Hepatocyte (in vitro differentiated cells): Measurements from ENCODE around the gene ZNF574. TPM values are rescaled to one million over a fixed set of nuclear protein-coding genes. Genes with fewer than 3 reads are reported as not detected.

Source experiments
- DNase-seq: peaks from one replicate; pipeline ENCODE4 v3.0.0-alpha.2; 2016; ENCODE audit warnings: low spot score
- H2AFZ ChIP-seq: fragments of 200-600 bp; sonication (generic); 2 replicates; pipeline ENCODE4 v1.6.0; 2016; ENCODE audit warnings: antibody characterized with exemption, mild to moderate bottlenecking
- H3K27ac ChIP-seq: fragments of 200-600 bp; sonication (generic); 2 replicates; pipeline ENCODE4 v1.5.1; 2016; ENCODE audit warnings: mild to moderate bottlenecking
- H3K27me3 ChIP-seq: fragments of 200-600 bp; sonication (generic); 2 replicates; pipeline ENCODE4 v1.6.1; 2016
- H3K36me3 ChIP-seq: fragments of 200-600 bp; sonication (generic); replicated peaks from 2 replicates; pipeline ENCODE4 v1.5.1; 2016; ENCODE audit warnings: low read depth; ENCODE audit not compliant: insufficient read depth
- H3K4me1 ChIP-seq: fragments of 200-600 bp; sonication (generic); 2 replicates; pipeline ENCODE4 v1.5.1; 2016; ENCODE audit warnings: mild to moderate bottlenecking, moderate library complexity; ENCODE audit not compliant: insufficient read depth
- H3K4me2 ChIP-seq: fragments of 200-600 bp; sonication (generic); 2 replicates; pipeline ENCODE4 v1.6.0; 2016
- H3K4me3 ChIP-seq: fragments of 200-600 bp; sonication (generic); 2 replicates; pipeline ENCODE4 v1.5.1; 2016; ENCODE audit warnings: mild to moderate bottlenecking
- H3K79me2 ChIP-seq: fragments of 200-600 bp; sonication (generic); 2 replicates; pipeline ENCODE4 v1.6.0; 2017; ENCODE audit warnings: mild to moderate bottlenecking
- H3K9me2 ChIP-seq: fragments of 200-600 bp; sonication (generic); replicated peaks from 2 replicates; pipeline ENCODE4 v1.6.0; 2017; ENCODE audit warnings: mild to moderate bottlenecking; ENCODE audit not compliant: insufficient read depth
- H3K9me3 ChIP-seq: fragments of 200-600 bp; sonication (generic); 2 replicates; pipeline ENCODE4 v1.5.1; 2016; ENCODE audit warnings: low read depth, mild to moderate bottlenecking
- H4K20me1 ChIP-seq: fragments of 200-600 bp; sonication (generic); 2 replicates; pipeline ENCODE4 v1.6.0; 2016; ENCODE audit warnings: mild to moderate bottlenecking; ENCODE audit not compliant: insufficient read depth, poor library complexity, severe bottlenecking
- CTCF ChIP-seq: fragments of 200-600 bp; sonication (generic); IDR thresholded peaks from 2 replicates; pipeline ENCODE4 v1.5.1; 2016; ENCODE audit warnings: antibody characterized with exemption, mild to moderate bottlenecking; ENCODE audit not compliant: poor library complexity
- EZH2 ChIP-seq: fragments of 200-600 bp; sonication (generic); IDR thresholded peaks from 2 replicates; pipeline ENCODE4 v1.6.1; 2016; ENCODE audit warnings: antibody characterized with exemption, mild to moderate bottlenecking, borderline replicate concordance
- EZH2phosphoT487 ChIP-seq: fragments of 200-600 bp; sonication (generic); IDR thresholded peaks from one replicate; pipeline ENCODE4 v1.6.1; 2018; ENCODE audit warnings: antibody characterized with exemption, mild to moderate bottlenecking, low read depth, moderate library complexity; ENCODE audit not compliant: unreplicated experiment, severe bottlenecking
- whole genome bisulfite sequencing: methylation state at CpG from one replicate; pipeline ENCODE4 v1.1.6; 2016; ENCODE audit warnings: low lambda C conversion rate; ENCODE audit errors: missing lambda C conversion rate; 5-methylcytosine and 5-hydroxymethylcytosine counted together
- polyA plus RNA-seq: library from polyadenylated mRNA; unstranded; fragments of >200 nt; fragmentation: Nextera tagmentation; extraction: Ambion mirVana; gene quantifications from 2 replicates; pipeline ENCODE4 v1.2.1, GENCODE V29; 2016
- total RNA-seq: library from RNA; depleted of rRNA; stranded (reverse); fragments of >200 nt; gene quantifications from 2 replicates; pipeline ENCODE4 v1.2.3, GENCODE V29; 2014

The ZNF574 gene
- total and polyA plus RNA-seq, 2 experiments from 2014 or later, result 10.7 to 13.6 TPM

GRCh38 chr19:42059196-42059595, 16.8 kb upstream of the ZNF574 start:
- H3K9me3 ChIP-seq, result no peaks in the 10 kb centered on the region
- no peaks in the 10 kb centered on the region for H4K20me1 ChIP-seq
- WGBS, result 92% methylated on average over 13 of the region's 13 CpGs
- no peaks in the 10 kb centered on the region for H3K4me1 ChIP-seq
- H3K4me2 ChIP-seq, result no peak overlapping the region
- TF ChIP-seq CTCF (no peak), EZH2phosphoT487 (no peak), EZH2 (no peak)
- H3K36me3 ChIP-seq, result no peaks in the 10 kb centered on the region
- H2AFZ ChIP-seq, result no peak overlapping the region
- H3K79me2 ChIP-seq, result no peaks in the 10 kb centered on the region
- no peak overlapping the region for H3K4me3 ChIP-seq
- no peaks in the 10 kb centered on the region for H3K27me3 ChIP-seq
- no peak overlapping the region for H3K27ac ChIP-seq
- no peak for DNase-seq
- no peaks in the 10 kb centered on the region for H3K9me2 ChIP-seq

GRCh38 chr19:42060117-42060516, 15.8 kb upstream of the ZNF574 start:
- Histone ChIP-seq H3K79me2 (no peaks in the 10 kb centered on the region), H3K27ac (no peak overlapping the region), H3K36me3 (no peaks in the 10 kb centered on the region), H3K4me1 (no peaks in the 10 kb centered on the region), H3K9me3 (no peaks in the 10 kb centered on the region), H4K20me1 (no peaks in the 10 kb centered on the region), H3K27me3 (no peaks in the 10 kb centered on the region), H3K4me2 (no peak overlapping the region), H3K9me2 (no peaks in the 10 kb centered on the region), H2AFZ (no peak overlapping the region), H3K4me3 (no peak overlapping the region)
- WGBS, result 94% methylated on average over 3 of the region's 3 CpGs
- DNase-seq, result no peak
- TF ChIP-seq CTCF (no peak), EZH2 (no peak), EZH2phosphoT487 (no peak)

- Histone ChIP-seq H3K9me3 (no peaks in the 10 kb centered on the region), H3K9me2 (no peaks in the 10 kb centered on the region), H4K20me1 (no peaks in the 10 kb centered on the region), H3K36me3 (no peaks in the 10 kb centered on the region), H3K27me3 (peaks cover 11% of the 10 kb centered on the region), H3K4me3 (no peak overlapping the region), H3K27ac (no peak overlapping the region), H3K79me2 (no peaks in the 10 kb centered on the region), H3K4me1 (no peaks in the 10 kb centered on the region), H2AFZ (no peak overlapping the region), H3K4me2 (no peak overlapping the region)
- WGBS, result 96% methylated on average over 16 of the region's 16 CpGs
- no peak for DNase-seq
- no peak for TF ChIP-seq EZH2
- no peak for TF ChIP-seq EZH2phosphoT487
- no peak for TF ChIP-seq CTCF
Measured at GRCh38 chr19:42062381-42062780, 13.6 kb upstream of the ZNF574 start.

- H3K9me2 ChIP-seq, result no peaks in the 10 kb centered on the region
- no peak for DNase-seq
- H3K4me3 ChIP-seq, result no peak overlapping the region
- no peak for TF ChIP-seq EZH2
- H3K27ac ChIP-seq, result no peak overlapping the region
- H3K9me3 ChIP-seq, result no peaks in the 10 kb centered on the region
- H3K27me3 ChIP-seq, result peaks cover 31% of the 10 kb centered on the region
- no peaks in the 10 kb centered on the region for H3K79me2 ChIP-seq
- H4K20me1 ChIP-seq, result no peaks in the 10 kb centered on the region
- no peaks in the 10 kb centered on the region for H3K4me1 ChIP-seq
- no peak overlapping the region for H3K4me2 ChIP-seq
- 94% methylated on average over 6 of the region's 6 CpGs for WGBS
- no peaks in the 10 kb centered on the region for H3K36me3 ChIP-seq
- no peak overlapping the region for H2AFZ ChIP-seq
Measured at GRCh38 chr19:42064432-42064831, 11.5 kb upstream of the ZNF574 start.
